H9 (cell line): ENCODE data around the gene MOV10L1. TPM values are rescaled to one million over a fixed set of nuclear protein-coding genes. Genes with fewer than 3 reads are reported as not detected.

Experiments
- DNase-seq: peaks from one replicate; pipeline ENCODE4 v3.0.0-alpha.2; 2017
- H2AFZ ChIP-seq: one replicate; pipeline ENCODE4 v1.6.1; 2013; ENCODE audit warnings: mild to moderate bottlenecking, low read length, control low read depth, moderate library complexity
- H2AK5ac ChIP-seq: 2 replicates; pipeline ENCODE4 v1.6.1; 2013; ENCODE audit warnings: low read length, control low read depth, mixed read lengths; ENCODE audit not compliant: insufficient read length
- H2BK120ac ChIP-seq: one replicate; pipeline ENCODE4 v1.6.1; 2013; ENCODE audit warnings: low read depth, mild to moderate bottlenecking, low read length, control low read depth, inconsistent platforms; ENCODE audit not compliant: poor library complexity, severe bottlenecking
- H2BK12ac ChIP-seq: 2 replicates; pipeline ENCODE4 v1.6.1; 2013; ENCODE audit warnings: low read length, control low read depth, mixed read lengths, low read depth; ENCODE audit not compliant: insufficient read length
- H2BK15ac ChIP-seq: 2 replicates; pipeline ENCODE4 v1.6.1; 2013; ENCODE audit warnings: low read depth, low read length, control low read depth
- H2BK20ac ChIP-seq: one replicate; pipeline ENCODE4 v1.6.1; 2013; ENCODE audit warnings: low read depth, mild to moderate bottlenecking, low read length, control low read depth, inconsistent platforms; ENCODE audit not compliant: poor library complexity, severe bottlenecking
- H2BK5ac ChIP-seq: 2 replicates; pipeline ENCODE4 v1.6.1; 2013; ENCODE audit warnings: low read length, control low read depth, mixed read lengths; ENCODE audit not compliant: insufficient read length
- H3K14ac ChIP-seq: 2 replicates; pipeline ENCODE4 v1.6.1; 2013; ENCODE audit warnings: low read length, control low read depth; ENCODE audit not compliant: insufficient read depth
- H3K18ac ChIP-seq: 2 replicates; pipeline ENCODE4 v1.6.1; 2013; ENCODE audit warnings: low read depth, mild to moderate bottlenecking, mixed read lengths, low read length, control low read depth; ENCODE audit not compliant: insufficient read length
- H3K23ac ChIP-seq: 2 replicates; pipeline ENCODE4 v1.6.1; 2013; ENCODE audit warnings: low read length, control low read depth, mixed read lengths, low read depth; ENCODE audit not compliant: insufficient read length
- H3K23me2 ChIP-seq: 2 replicates; pipeline ENCODE4 v1.6.1; 2013; ENCODE audit warnings: low read depth, mild to moderate bottlenecking, mixed read lengths, low read length, control low read depth; ENCODE audit not compliant: insufficient read length, poor library complexity, severe bottlenecking
- H3K27ac ChIP-seq: 2 replicates; pipeline ENCODE4 v1.5.1; 2013; ENCODE audit warnings: low read length, control low read depth, mixed read lengths, low read depth; ENCODE audit not compliant: insufficient read length
- H3K27me3 ChIP-seq: 2 replicates; pipeline ENCODE4 v1.6.1; 2013; ENCODE audit warnings: low read length, control low read depth, inconsistent platforms; ENCODE audit not compliant: insufficient read depth
- H3K4ac ChIP-seq: 2 replicates; pipeline ENCODE4 v1.6.1; 2013; ENCODE audit warnings: low read depth, mild to moderate bottlenecking, control low read depth, inconsistent platforms, low read length, moderate library complexity
- H3K4me1 ChIP-seq: 2 replicates; pipeline ENCODE4 v1.6.1; 2013; ENCODE audit warnings: low read length, control low read depth, inconsistent platforms; ENCODE audit not compliant: insufficient read depth
- H3K4me2 ChIP-seq: 2 replicates; pipeline ENCODE4 v1.6.1; 2013; ENCODE audit warnings: low read length, control low read depth, mixed read lengths; ENCODE audit not compliant: insufficient read length, insufficient read depth
- H3K56ac ChIP-seq: 2 replicates; pipeline ENCODE4 v1.6.1; 2013; ENCODE audit warnings: low read depth, mild to moderate bottlenecking, mixed read lengths, low read length, control low read depth; ENCODE audit not compliant: insufficient read length
- H3K79me1 ChIP-seq: 2 replicates; pipeline ENCODE4 v1.6.1; 2013; ENCODE audit warnings: low read depth, mild to moderate bottlenecking, moderate library complexity, low read length, control low read depth, inconsistent platforms; ENCODE audit not compliant: insufficient read depth, poor library complexity, severe bottlenecking
- H3K79me2 ChIP-seq: 2 replicates; pipeline ENCODE4 v1.6.1; 2013; ENCODE audit warnings: low read length, control low read depth, inconsistent platforms; ENCODE audit not compliant: insufficient read depth
- H3K9ac ChIP-seq: 2 replicates; pipeline ENCODE4 v1.6.1; 2013; ENCODE audit warnings: low read length, control low read depth, mixed read lengths; ENCODE audit not compliant: insufficient read length; ENCODE audit errors: extremely low read depth
- H3K9me3 ChIP-seq: one replicate; pipeline ENCODE4 v1.6.1; 2013; ENCODE audit warnings: low read depth, low read length, inconsistent platforms; ENCODE audit not compliant: control insufficient read depth
- H3T11ph ChIP-seq: one replicate; pipeline ENCODE4 v1.6.1; 2013; ENCODE audit warnings: mild to moderate bottlenecking, low read length, control low read depth, inconsistent platforms
- H4K20me1 ChIP-seq: one replicate; pipeline ENCODE4 v1.6.1; 2013; ENCODE audit not compliant: control insufficient read depth, insufficient read length, insufficient read depth
- H4K5ac ChIP-seq: 2 replicates; pipeline ENCODE4 v1.6.1; 2013; ENCODE audit warnings: low read depth, mild to moderate bottlenecking, mixed read lengths, low read length, control low read depth; ENCODE audit not compliant: insufficient read length
- H4K8ac ChIP-seq: replicated peaks from 2 replicates; pipeline ENCODE4 v1.6.1; 2013; ENCODE audit warnings: low read length, control low read depth, mixed read lengths, low read depth; ENCODE audit not compliant: insufficient read length
- H4K91ac ChIP-seq: 2 replicates; pipeline ENCODE4 v1.6.1; 2013; ENCODE audit warnings: low read depth, mild to moderate bottlenecking, moderate library complexity, mixed read lengths, low read length, control low read depth; ENCODE audit not compliant: insufficient read length
- H3K27ac Mint-ChIP-seq, 3 experiments: 2 replicates in 2 of 3; 3 replicates in 1 of 3; pipeline ENCODE4 v1.8.0; 2020 to 2021; ENCODE audit warnings: mixed read lengths in 3 of 3, mild to moderate bottlenecking in 1 of 3, moderate library complexity in 1 of 3
- H3K27me3 Mint-ChIP-seq: 2 replicates; pipeline ENCODE4 v1.8.0; 2021; ENCODE audit warnings: low read depth, mild to moderate bottlenecking, moderate library complexity, mixed read lengths
- H3K36me3 Mint-ChIP-seq, 3 experiments: 2 replicates in 2 of 3; 3 replicates in 1 of 3; pipeline ENCODE4 v1.8.0; 2020 to 2021; ENCODE audit warnings: low read depth in 3 of 3, mixed read lengths in 3 of 3; ENCODE audit not compliant: insufficient read depth in 1 of 3
- H3K4me1 Mint-ChIP-seq, 2 experiments: 2 replicates each; pipeline ENCODE4 v1.8.0; 2020; ENCODE audit warnings: mixed read lengths in 2 of 2
- H3K4me3 Mint-ChIP-seq, 2 experiments: 2 replicates in 1 of 2; 3 replicates in 1 of 2; pipeline ENCODE4 v1.8.0; 2020 to 2021; ENCODE audit warnings: mild to moderate bottlenecking in 2 of 2, mixed read lengths in 2 of 2, moderate library complexity in 1 of 2
- H3K9me3 Mint-ChIP-seq, 2 experiments: 2 replicates in 1 of 2; 3 replicates in 1 of 2; pipeline ENCODE4 v1.8.0; 2020; ENCODE audit warnings: mild to moderate bottlenecking in 2 of 2, mixed read lengths in 2 of 2, moderate library complexity in 1 of 2
- CTCF ChIP-seq: fragments of 200-600 bp; sonication (generic); conservative IDR thresholded peaks from 3 replicates; pipeline ENCODE4 v1.8.0; 2021; ENCODE audit warnings: antibody characterized with exemption, mild to moderate bottlenecking
- WGBS: extraction: QIAGEN DNeasy Blood & Tissue Kit; methylation state at CpG from one replicate; pipeline ENCODE4 v1.1.7; 2013; ENCODE audit warnings: missing lambda C conversion rate, low lambda C conversion rate, mixed read lengths; ENCODE audit not compliant: insufficient read length; ENCODE audit errors: extremely low coverage; 5-methylcytosine and 5-hydroxymethylcytosine counted together
- total RNA-seq: library from RNA; stranded (reverse); gene quantifications from 2 replicates; pipeline ENCODE4 v1.2.1, GENCODE V29; 2021

MOV10L1 gene
- total RNA-seq, 1 experiment from 2014 or later, result not detected

DNA sequence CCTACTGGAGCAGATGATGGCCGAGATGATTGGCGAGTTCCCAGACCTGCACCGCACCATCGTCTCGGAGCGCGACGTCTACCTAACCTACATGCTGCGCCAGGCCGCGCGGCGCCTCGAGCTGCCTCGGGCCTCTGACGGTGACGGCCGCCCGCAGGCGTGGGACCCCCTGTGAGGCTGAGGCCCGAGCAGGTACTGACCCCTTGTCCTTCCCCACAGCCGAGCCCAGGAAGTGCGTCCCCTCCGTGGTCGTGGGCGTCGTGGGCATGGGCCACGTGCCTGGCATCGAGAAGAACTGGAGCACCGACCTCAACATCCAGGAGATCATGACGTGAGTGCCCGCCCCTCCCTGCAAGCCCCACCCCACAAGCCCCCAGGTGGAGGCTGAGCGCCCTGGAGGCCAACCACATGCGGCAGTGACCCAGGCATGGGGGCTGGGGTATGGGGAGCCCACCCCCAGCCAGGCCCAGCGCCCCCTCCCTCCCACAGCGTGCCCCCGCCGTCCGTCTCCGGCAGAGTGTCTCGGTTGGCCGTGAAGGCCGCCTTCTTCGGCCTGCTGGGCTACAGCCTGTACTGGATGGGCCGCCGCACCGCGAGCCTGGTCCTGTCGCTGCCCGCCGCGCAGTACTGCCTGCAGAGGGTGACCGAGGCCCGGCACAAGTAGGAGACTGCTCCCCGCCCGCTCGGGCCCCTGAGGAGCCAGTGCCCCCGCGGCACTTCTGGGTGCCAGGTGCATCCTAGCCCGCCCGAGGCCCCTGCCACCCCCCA lies 108.2 kb downstream of the MOV10L1 start:
- no peak overlapping the region for H3K27ac ChIP-seq
- no peak overlapping the region for H3K4ac ChIP-seq

More for the DNA sequence above, 108.2 kb downstream of the MOV10L1 start:
- no peak overlapping the region for H3K4me2 ChIP-seq
- H4K5ac ChIP-seq, result no peak overlapping the region
- no peak overlapping the region for H3K56ac ChIP-seq
- H2AK5ac ChIP-seq, result no peak overlapping the region
- no peaks in the 10 kb centered on the region for H3K27me3 Mint-ChIP-seq
- H3K4me3 Mint-ChIP-seq, result peak overlapping the region in 1 of 2 experiments; percentile 42; a peak in 1 of 5 replicates
- H2BK15ac ChIP-seq, result no peak overlapping the region
- no peak overlapping the region for H3T11ph ChIP-seq
- no peak overlapping the region for H2BK20ac ChIP-seq
- H3K18ac ChIP-seq, result no peak overlapping the region
- peaks cover 2 to 3% of the 10 kb centered on the region in 2 experiments; a peak in 3 of 5 replicates for H3K9me3 Mint-ChIP-seq
- H3K79me1 ChIP-seq, result no peaks in the 10 kb centered on the region
- H3K23ac ChIP-seq, result no peak overlapping the region
- DNase-seq, result no peak
- no CpG with 5 or more reads among the region's 61 CpGs for WGBS
- no peak overlapping the region for H2AFZ ChIP-seq
- H3K4me1 ChIP-seq, result no peaks in the 10 kb centered on the region
- H4K8ac ChIP-seq, result no peak overlapping the region
- H3K27ac Mint-ChIP-seq, result peak overlapping the region in 1 of 3 experiments; percentile 74; a peak in 1 of 7 replicates
- H4K20me1 ChIP-seq, result peaks cover 3% of the 10 kb centered on the region
- no peaks in the 10 kb centered on the region for H3K9me3 ChIP-seq
- H3K79me2 ChIP-seq, result no peaks in the 10 kb centered on the region
- H3K14ac ChIP-seq, result no peak overlapping the region
- H2BK120ac ChIP-seq, result no peak overlapping the region
- peaks cover 10 to 11% of the 10 kb centered on the region in 2 experiments for H3K4me1 Mint-ChIP-seq
- H2BK12ac ChIP-seq, result no peak overlapping the region
- TF ChIP-seq CTCF, result no peak
- no peaks in the 10 kb centered on the region for H3K27me3 ChIP-seq
- H2BK5ac ChIP-seq, result no peak overlapping the region
- H3K9ac ChIP-seq, result no peak overlapping the region
- H3K36me3 Mint-ChIP-seq, result peaks cover 7 to 25% (median 13%) of the 10 kb centered on the region in 3 experiments
- H4K91ac ChIP-seq, result no peak overlapping the region
- peaks cover 13% of the 10 kb centered on the region for H3K23me2 ChIP-seq
